HG02588 (cell line): ENCODE results near the gene HSD11B2.

Source experiments
- ATAC-seq: cut with Tn5 transposase; IDR thresholded peaks from one replicate; pipeline ENCODE4 v1.9.1; 2021; ENCODE audit warnings: mild to moderate bottlenecking, moderate library complexity; ENCODE audit not compliant: unreplicated experiment

HSD11B2 gene

GRCh38 chr16:67430977-67431774, at the start of gene HSD11B2:
Gene HSD11B2 (plus strand): TSS chr16:67431121. CDS start chr16:67431249, 128 bp downstream.
- no peak for ATAC-seq

- no peak for ATAC-seq
These were observed 47.6 kb upstream of the HSD11B2 start for GRCh38 chr16:67383284-67383683.

- no peak for ATAC-seq
These were observed 46.0 kb upstream of the HSD11B2 start for GRCh38 chr16:67384778-67385510.

- no peak for ATAC-seq
These were observed 44.0 kb upstream of the HSD11B2 start for GRCh38 chr16:67386861-67387455.

GRCh38 chr16:67387479-67388079, 43.3 kb upstream of the HSD11B2 start:
- ATAC-seq, result no peak

GRCh38 chr16:67388191-67388590, 42.7 kb upstream of the HSD11B2 start:
- no peak for ATAC-seq

- ATAC-seq, result no peak
These were observed 42.3 kb upstream of the HSD11B2 start for GRCh38 chr16:67388591-67388990.

- no peak for ATAC-seq
These were observed 40.8 kb upstream of the HSD11B2 start for GRCh38 chr16:67389911-67390815.

- ATAC-seq, result no peak
These were observed 40.0 kb upstream of the HSD11B2 start for GRCh38 chr16:67390816-67391423.

- ATAC-seq, result no peak
These were observed 39.3 kb upstream of the HSD11B2 start for GRCh38 chr16:67391424-67392300.

- no peak for ATAC-seq
These were observed 38.4 kb upstream of the HSD11B2 start for GRCh38 chr16:67392301-67393059.

GRCh38 chr16:67393111-67393787, 37.7 kb upstream of the HSD11B2 start, which contains the start of gene TPPP3:
Gene TPPP3 (minus strand): TSS chr16:67393498. CDS start chr16:67391111, 2,387 bp downstream.
- no peak for ATAC-seq

GRCh38 chr16:67393788-67394154, 37.1 kb upstream of the HSD11B2 start:
- no peak for ATAC-seq

GRCh38 chr16:67394155-67395104, 36.5 kb upstream of the HSD11B2 start:
- no peak for ATAC-seq

GRCh38 chr16:67395105-67395457, 35.8 kb upstream of the HSD11B2 start:
- no peak for ATAC-seq

GRCh38 chr16:67395458-67396158, 35.3 kb upstream of the HSD11B2 start:
- no peak for ATAC-seq
